HFFc6 (cell line): ENCODE results near the gene PCBP1. TPM values are rescaled to one million over a fixed set of nuclear protein-coding genes. Genes with fewer than 3 reads are reported as not detected.

ENCODE experiments used
- total RNA-seq, 6 experiments: library from RNA; stranded (reverse); fragmentation: NEBNext Ultra II Directional; extraction: Animal tissue kit (Norgen Biotek cat#: 25700); gene quantifications; 2 replicates in 1 of 6; 3 replicates in 5 of 6; pipeline ENCODE4 v1.2.3, GENCODE V29; 2021

The PCBP1 gene
- total RNA-seq, 6 experiments from 2014 or later = 293 to 369 (median 361) TPM

Other genes with a start within 250 kb of the PCBP1 start
- gene SNRNP27, start 193.5 kb upstream of the PCBP1 start, total RNA-seq = 10 to 100 TPM; 46.4 to 62.0 (median 55.7) TPM
- 1 to 10 TPM; 4.1 to 9.1 (median 6.9) TPM for gene MXD1, start 172.4 kb upstream of the PCBP1 start, total RNA-seq
- under 1 TPM in 2 of 6 experiments, not detected in 4; 0.07 to 0.15 TPM for gene ASPRV1, start 125.8 kb upstream of the PCBP1 start, total RNA-seq
- 10 to 100 TPM; 10.0 to 17.8 (median 14.7) TPM for gene C2orf42, start 103.5 kb downstream of the PCBP1 start, total RNA-seq
- gene TIA1, start 161.2 kb downstream of the PCBP1 start, total RNA-seq = 10 to 100 TPM; 50.3 to 58.1 (median 55.3) TPM
- gene PCYOX1, start 170.7 kb downstream of the PCBP1 start, total RNA-seq = 10 to 100 TPM; 75.5 to 95.2 (median 85.2) TPM
- 100 to 1,000 TPM; 183 to 246 (median 226) TPM for gene SNRPG, start 206.3 kb downstream of the PCBP1 start, total RNA-seq
- gene FAM136A, start 214.6 kb downstream of the PCBP1 start, total RNA-seq = 10 to 100 TPM; 28.2 to 37.0 (median 32.5) TPM